HepG2 (cell line): Measurements from ENCODE around the gene GLDC. TPM values are rescaled to one million over a fixed set of nuclear protein-coding genes. Genes with fewer than 3 reads are reported as not detected.

Experiments
- CCDC6 ChIP-seq: sonication (generic); formaldehyde crosslinking; IDR thresholded peaks from 2 replicates; pipeline ENCODE4 v1.8.1; 2022; ENCODE audit warnings: mild to moderate bottlenecking, missing genetic modification reagents, moderate library complexity
- DNMT1 ChIP-seq: sonication (generic); formaldehyde crosslinking; IDR thresholded peaks from 2 replicates; pipeline ENCODE4 v1.5.1; 2020; ENCODE audit warnings: mild to moderate bottlenecking, missing genetic modification reagents
- KDM2A ChIP-seq: sonication (generic); formaldehyde crosslinking; IDR thresholded peaks from 2 replicates; pipeline ENCODE4 v1.4.0; 2020; ENCODE audit warnings: low read depth, missing genetic modification reagents, borderline replicate concordance
- MXI1 ChIP-seq: IDR thresholded peaks from 3 replicates; pipeline ENCODE4 v1.6.1; 2012; ENCODE audit warnings: low read depth, low read length, inconsistent platforms, borderline replicate concordance
- NFRKB ChIP-seq: fragments of 450-650 bp; IDR thresholded peaks from 2 replicates; pipeline ENCODE4 v1.6.1; 2017
- NR3C1 ChIP-seq: sonication (generic); formaldehyde crosslinking; IDR thresholded peaks from 2 replicates; pipeline ENCODE4 v1.4.0; 2020; ENCODE audit warnings: missing genetic modification reagents
- PCBP1 ChIP-seq: fragments of 200-400 bp; formaldehyde crosslinking; IDR thresholded peaks from 2 replicates; pipeline ENCODE4 v1.6.1; 2017; ENCODE audit warnings: mild to moderate bottlenecking, low read depth, low read length, borderline replicate concordance
- PHF8 ChIP-seq: sonication (generic); formaldehyde crosslinking; IDR thresholded peaks from 2 replicates; pipeline ENCODE4 v1.5.0; 2020; ENCODE audit warnings: missing genetic modification reagents
- RNF2 ChIP-seq: fragments of 450-650 bp; conservative IDR thresholded peaks from 2 replicates; pipeline ENCODE4 v1.6.1; 2016; ENCODE audit warnings: low read depth
- SATB2 ChIP-seq: sonication (generic); formaldehyde crosslinking; IDR thresholded peaks from 2 replicates; pipeline ENCODE4 v1.5.0; 2020; ENCODE audit warnings: missing genetic modification reagents
- UBTF ChIP-seq: sonication (generic); formaldehyde crosslinking; IDR thresholded peaks from 2 replicates; pipeline ENCODE4 v1.4.0; 2020; ENCODE audit warnings: mild to moderate bottlenecking, missing genetic modification reagents
- YY1 ChIP-seq: IDR thresholded peaks from 2 replicates; pipeline ENCODE4 v1.6.1; 2011; ENCODE audit warnings: low read length, low read depth, moderate library complexity, mild to moderate bottlenecking; ENCODE audit not compliant: insufficient read depth, insufficient replicate concordance
- ZBTB38 ChIP-seq: sonication (generic); formaldehyde crosslinking; IDR thresholded peaks from 2 replicates; pipeline ENCODE4 v1.5.1; 2020; ENCODE audit warnings: mild to moderate bottlenecking, missing genetic modification reagents
- ZFP36L2 ChIP-seq: sonication (generic); formaldehyde crosslinking; IDR thresholded peaks from 2 replicates; pipeline ENCODE4 v1.4.0; 2020; ENCODE audit warnings: missing genetic modification reagents
- ZNF160 ChIP-seq: sonication (generic); formaldehyde crosslinking; IDR thresholded peaks from 2 replicates; pipeline ENCODE4 v1.8.0; 2022; ENCODE audit warnings: mild to moderate bottlenecking, inconsistent platforms, missing genetic modification reagents
- ZNF256 ChIP-seq: sonication (generic); formaldehyde crosslinking; conservative IDR thresholded peaks from 2 replicates; pipeline ENCODE4 v1.4.0; 2020; ENCODE audit warnings: missing genetic modification reagents
- ZNF281 ChIP-seq: sonication (generic); formaldehyde crosslinking; IDR thresholded peaks from 2 replicates; pipeline ENCODE4 v1.4.0; 2020; ENCODE audit warnings: missing genetic modification reagents, borderline replicate concordance
- ZNF329 ChIP-seq: sonication (generic); formaldehyde crosslinking; IDR thresholded peaks from 2 replicates; pipeline ENCODE4 v1.9.0; 2021; ENCODE audit warnings: low read depth, mild to moderate bottlenecking, missing genetic modification reagents
- ZNF343 ChIP-seq: sonication (generic); formaldehyde crosslinking; IDR thresholded peaks from 2 replicates; pipeline ENCODE4 v1.4.0; 2020; ENCODE audit warnings: mild to moderate bottlenecking, missing genetic modification reagents
- ZNF703 ChIP-seq: sonication (generic); formaldehyde crosslinking; IDR thresholded peaks from 2 replicates; pipeline ENCODE4 v1.5.1; 2020; ENCODE audit warnings: missing genetic modification reagents, mild to moderate bottlenecking, moderate library complexity, borderline replicate concordance
- ZSCAN25 ChIP-seq: sonication (generic); formaldehyde crosslinking; IDR thresholded peaks from 2 replicates; pipeline ENCODE4 v1.8.0; 2022; ENCODE audit warnings: mild to moderate bottlenecking, missing genetic modification reagents
- polyA plus RNA-seq, 8 experiments: library from polyadenylated mRNA; depleted of rRNA in 3 of 8; stranded (reverse) in 7 of 8; unstranded in 1 of 8; fragments of >200 nt; fragmentation: Illumina TruSeq in 4 of 8; extraction: Trizol in 4 of 8; gene quantifications; 2 replicates each; pipeline versions ENCODE4 v1.2.1 to v1.2.3, GENCODE V29; 2011 to 2016; ENCODE audit warnings: low read depth in 4 of 8, missing spikeins in 1 of 8, mixed read lengths in 1 of 8; ENCODE audit not compliant: insufficient read depth in 1 of 8
- total RNA-seq, 5 experiments: library from RNA; depleted of rRNA; stranded (reverse); fragments of >200 nt; fragmentation: Illumina TruSeq; extraction: Trizol; gene quantifications; 2 replicates each; pipeline ENCODE4 v1.2.3, GENCODE V29; 2016; ENCODE audit warnings: low read depth in 1 of 5
- TF ChIP-seq, protein P1 (sequence below): sonication (generic); formaldehyde crosslinking; IDR thresholded peaks from 2 replicates; pipeline ENCODE4 v1.5.0; 2020; ENCODE audit warnings: mild to moderate bottlenecking, missing genetic modification reagents

GLDC gene
- total and polyA plus RNA-seq, 2 of the 13 experiments (the other 11 are each of a cell fraction or from before 2014, with no cell fraction given), result 59.3 to 115 TPM

DNA sequence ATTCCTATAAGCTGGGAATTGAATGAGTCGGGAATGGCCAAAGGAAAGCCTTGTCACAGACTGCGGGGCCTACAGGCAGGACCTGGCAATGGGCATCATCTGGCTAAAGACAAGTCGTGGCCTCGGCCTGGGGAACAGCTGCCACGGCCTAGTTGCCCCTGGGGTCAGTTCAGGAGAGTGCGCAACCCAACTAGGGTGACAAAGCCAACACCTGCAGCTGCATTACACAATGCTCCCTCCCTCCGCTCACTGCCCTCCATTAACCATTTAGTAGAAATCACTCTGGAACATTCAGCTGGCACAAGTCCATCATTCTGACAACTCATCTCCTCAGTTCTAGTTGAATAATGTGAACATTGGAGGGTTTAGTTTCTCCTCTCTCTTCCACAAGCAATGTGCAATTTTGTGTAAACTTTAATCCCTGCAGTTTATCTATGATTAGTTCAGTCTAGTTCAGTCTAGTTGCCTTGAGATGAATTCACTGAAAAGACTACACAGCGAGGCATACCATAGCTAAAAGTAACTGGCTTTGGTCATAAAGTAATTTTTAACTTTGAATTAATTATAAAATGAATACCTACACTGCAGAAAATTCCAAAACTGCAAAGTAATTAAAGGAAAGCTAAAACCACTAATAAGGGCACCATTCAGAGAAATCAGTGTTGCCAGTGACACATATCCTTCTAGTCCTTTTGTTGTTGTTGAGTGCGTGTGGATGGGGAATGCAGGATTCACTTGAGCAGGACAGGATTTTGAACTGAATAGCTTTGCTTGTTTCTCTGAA, 5.1 kb downstream of the GLDC start (continued):
- TF ChIP-seq ZNF281 (CRISPR knock-in tag), result no peak
- no peak for TF ChIP-seq ZFP36L2 (CRISPR knock-in tag)
- TF ChIP-seq UBTF (CRISPR knock-in tag), result no peak
- no peak for TF ChIP-seq ZSCAN25 (CRISPR knock-in tag)
- no peak for TF ChIP-seq ZNF329
- TF ChIP-seq PCBP1, result no peak
- TF ChIP-seq DNMT1 (CRISPR knock-in tag), result no peak
- no peak for TF ChIP-seq KDM2A (CRISPR knock-in tag)
- TF ChIP-seq ZNF160 (CRISPR knock-in tag), result no peak
- TF ChIP-seq NFRKB, result no peak
- no peak for TF ChIP-seq RNF2
- TF ChIP-seq ZNF343 (CRISPR knock-in tag), result no peak
- no peak for TF ChIP-seq PHF8 (CRISPR knock-in tag)
- no peak for TF ChIP-seq ZNF256
- TF ChIP-seq ZNF703 (CRISPR knock-in tag), result no peak
- TF ChIP-seq, protein P1, sequence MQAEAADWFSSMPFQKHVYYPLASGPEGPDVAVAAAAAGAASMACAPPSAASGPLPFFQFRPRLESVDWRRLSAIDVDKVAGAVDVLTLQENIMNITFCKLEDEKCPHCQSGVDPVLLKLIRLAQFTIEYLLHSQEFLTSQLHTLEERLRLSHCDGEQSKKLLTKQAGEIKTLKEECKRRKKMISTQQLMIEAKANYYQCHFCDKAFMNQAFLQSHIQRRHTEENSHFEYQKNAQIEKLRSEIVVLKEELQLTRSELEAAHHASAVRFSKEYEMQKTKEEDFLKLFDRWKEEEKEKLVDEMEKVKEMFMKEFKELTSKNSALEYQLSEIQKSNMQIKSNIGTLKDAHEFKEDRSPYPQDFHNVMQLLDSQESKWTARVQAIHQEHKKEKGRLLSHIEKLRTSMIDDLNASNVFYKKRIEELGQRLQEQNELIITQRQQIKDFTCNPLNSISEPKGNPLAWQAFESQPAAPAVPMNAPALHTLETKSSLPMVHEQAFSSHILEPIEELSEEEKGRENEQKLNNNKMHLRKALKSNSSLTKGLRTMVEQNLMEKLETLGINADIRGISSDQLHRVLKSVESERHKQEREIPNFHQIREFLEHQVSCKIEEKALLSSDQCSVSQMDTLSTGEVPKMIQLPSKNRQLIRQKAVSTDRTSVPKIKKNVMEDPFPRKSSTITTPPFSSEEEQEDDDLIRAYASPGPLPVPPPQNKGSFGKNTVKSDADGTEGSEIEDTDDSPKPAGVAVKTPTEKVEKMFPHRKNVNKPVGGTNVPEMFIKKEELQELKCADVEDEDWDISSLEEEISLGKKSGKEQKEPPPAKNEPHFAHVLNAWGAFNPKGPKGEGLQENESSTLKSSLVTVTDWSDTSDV (CRISPR knock-in tag), result no peak
- no peak for TF ChIP-seq NR3C1
- no peak for TF ChIP-seq CCDC6 (CRISPR knock-in tag)
- TF ChIP-seq MXI1, result no peak
- peak; percentile 77; the same call in 1 of the 2 replicates for TF ChIP-seq ZBTB38
- TF ChIP-seq SATB2 (CRISPR knock-in tag), result no peak
- no peak for TF ChIP-seq YY1
